Posterior cingulate gyrus (tissue), 11 donors: Measurements from ENCODE around the gene ASB5.
"Not testable (repeated sequence)": the region's sequence is repeated elsewhere in the genome, so short reads cannot be mapped to it uniquely, and the experiment has no call there.

ENCODE experiments used
- DNase-seq, 10 donors: peaks; one replicate each; pipeline versions ENCODE4 v3.0.0 to v3.0.0-alpha.2; 2020 to 2021; ENCODE audit warnings: mixed read lengths in 3 of 10
- intact Hi-C: fragments of 100-400 bp; cut with DNase I; formaldehyde crosslinking; loops from one replicate; pipeline ENCODE4 v1.15.1; 2023

ASB5 gene

GRCh38 chr4:176230836-176231235, 38.2 kb downstream of the ASB5 start:
- intact Hi-C loops: no loop called here
- DNase-seq: peak in 1 of 10 donors; percentile 40

GRCh38 chr4:176229645-176230044, 39.4 kb downstream of the ASB5 start:
- intact Hi-C loops: no loop called here
- no peak for DNase-seq

- intact Hi-C loops: no loop called here
- DNase-seq: peak in 1 of 10 donors; percentile 77
Observed at GRCh38 chr4:176226736-176227135, 42.3 kb downstream of the ASB5 start.

- intact Hi-C loops: no loop called here
- no peak for DNase-seq
Observed at GRCh38 chr4:176223561-176223960, 45.5 kb downstream of the ASB5 start.

- no peak for DNase-seq
- intact Hi-C loops: no loop called here
Observed at GRCh38 chr4:176222149-176222548, 46.9 kb downstream of the ASB5 start.

- intact Hi-C loops: no loop called here
Observed at GRCh38 chr4:176217510-176217909, 51.5 kb downstream of the ASB5 start.

GRCh38 chr4:176212351-176212750, 56.7 kb downstream of the ASB5 start:
- DNase-seq, intact Hi-C loops: not testable (repeated sequence)

More at GRCh38 chr4:176217510-176217909, 51.5 kb downstream of the ASB5 start:
- DNase-seq: no peak

GRCh38 chr4:176210579-176211296, 58.3 kb downstream of the ASB5 start:
- no peak for DNase-seq
- intact Hi-C loops: no loop called here

GRCh38 chr4:176210101-176210500, 58.9 kb downstream of the ASB5 start:
- no peak for DNase-seq
- intact Hi-C loops: no loop called here

GRCh38 chr4:176209535-176209934, 59.5 kb downstream of the ASB5 start:
- intact Hi-C loops: no loop called here

GRCh38 chr4:176207839-176208238, 61.2 kb downstream of the ASB5 start:
- DNase-seq: no peak
- intact Hi-C loops: no loop called here

More at GRCh38 chr4:176209535-176209934, 59.5 kb downstream of the ASB5 start:
- DNase-seq: no peak

- intact Hi-C loops: no loop called here
- DNase-seq: no peak
Observed at GRCh38 chr4:176205299-176205698, 63.7 kb downstream of the ASB5 start.

GRCh38 chr4:176198316-176198903, 70.6 kb downstream of the ASB5 start:
- intact Hi-C loops: loop anchor here (10.0 kb wide), 2 partner anchors 76 to 124 kb away; no protein-coding TSS in a partner anchor
- DNase-seq: no peak

GRCh38 chr4:176195184-176195978, 73.6 kb downstream of the ASB5 start, which contains the start of gene SPATA4:
Gene SPATA4 (minus strand): TSS chr4:176195585. CDS start chr4:176195562, 23 bp downstream.
- peak; percentile 91 to 99 (median 93) for DNase-seq
- intact Hi-C loops: loop anchor here (2.0 to 10.0 kb wide), 3 partner anchors 79 to 125 kb away; no protein-coding TSS in a partner anchor

GRCh38 chr4:176193938-176194337, 75.1 kb downstream of the ASB5 start:
- intact Hi-C loops: loop anchor here (2.0 to 10.0 kb wide), 3 partner anchors 81 to 127 kb away; no protein-coding TSS in a partner anchor
- no peak for DNase-seq

- intact Hi-C loops: loop anchor here (10.0 kb wide), 2 partner anchors 82 to 118 kb away; no protein-coding TSS in a partner anchor
- no peak for DNase-seq
Observed at GRCh38 chr4:176193126-176193525, 75.9 kb downstream of the ASB5 start.

- intact Hi-C loops: loop anchor here (10.0 kb wide), 2 partner anchors 83 to 117 kb away; no protein-coding TSS in a partner anchor
- DNase-seq: no peak
Observed at GRCh38 chr4:176191974-176192373, 77.0 kb downstream of the ASB5 start.

- no peak for DNase-seq
- intact Hi-C loops: loop anchor here (10.0 kb wide), 2 partner anchors 85 to 115 kb away; no protein-coding TSS in a partner anchor
Observed at GRCh38 chr4:176189891-176190795, 78.9 kb downstream of the ASB5 start.

- no peak for DNase-seq
- intact Hi-C loops: no loop called here
Observed at GRCh38 chr4:176188654-176189053, 80.4 kb downstream of the ASB5 start.

GRCh38 chr4:176187624-176188023, 81.4 kb downstream of the ASB5 start:
- intact Hi-C loops: no loop called here
- no peak for DNase-seq
